ENCODE measurements around the gene HERC2. TPM values are rescaled to one million over a fixed set of nuclear protein-coding genes. Genes with fewer than 3 reads are reported as not detected.
"Not testable (repeated sequence)": the region's sequence is repeated elsewhere in the genome, so short reads cannot be mapped to it uniquely, and the experiment has no call there.

HERC2 gene
- total RNA-seq, 1 donor from 2014 or later = 55.3 TPM

DNA sequence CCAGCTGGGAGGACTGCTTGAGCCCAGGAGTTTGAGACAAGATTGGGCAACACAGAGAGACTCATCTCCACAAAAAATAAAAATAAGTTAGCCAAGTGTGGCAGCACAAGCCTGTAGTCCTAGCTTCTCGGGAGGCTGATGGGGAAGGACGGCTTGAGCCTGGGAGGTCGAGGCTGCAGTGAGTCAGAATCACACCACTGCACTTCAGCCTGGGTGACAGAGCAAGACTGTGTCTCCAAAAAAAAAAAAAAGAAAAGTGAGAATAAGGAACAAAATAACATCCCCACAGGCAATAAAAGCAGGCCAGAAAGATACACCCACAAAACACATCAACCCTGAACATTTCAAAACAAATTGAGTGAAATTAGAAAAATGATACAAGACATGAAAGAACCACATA, 174.2 kb downstream of the HERC2 start:
- no peak overlapping the region for H3K4me3 ChIP-seq
- H3K27ac ChIP-seq = no peak overlapping the region
- H3K9me3 ChIP-seq = no peaks in the 10 kb centered on the region
- TF ChIP-seq, protein P1, sequence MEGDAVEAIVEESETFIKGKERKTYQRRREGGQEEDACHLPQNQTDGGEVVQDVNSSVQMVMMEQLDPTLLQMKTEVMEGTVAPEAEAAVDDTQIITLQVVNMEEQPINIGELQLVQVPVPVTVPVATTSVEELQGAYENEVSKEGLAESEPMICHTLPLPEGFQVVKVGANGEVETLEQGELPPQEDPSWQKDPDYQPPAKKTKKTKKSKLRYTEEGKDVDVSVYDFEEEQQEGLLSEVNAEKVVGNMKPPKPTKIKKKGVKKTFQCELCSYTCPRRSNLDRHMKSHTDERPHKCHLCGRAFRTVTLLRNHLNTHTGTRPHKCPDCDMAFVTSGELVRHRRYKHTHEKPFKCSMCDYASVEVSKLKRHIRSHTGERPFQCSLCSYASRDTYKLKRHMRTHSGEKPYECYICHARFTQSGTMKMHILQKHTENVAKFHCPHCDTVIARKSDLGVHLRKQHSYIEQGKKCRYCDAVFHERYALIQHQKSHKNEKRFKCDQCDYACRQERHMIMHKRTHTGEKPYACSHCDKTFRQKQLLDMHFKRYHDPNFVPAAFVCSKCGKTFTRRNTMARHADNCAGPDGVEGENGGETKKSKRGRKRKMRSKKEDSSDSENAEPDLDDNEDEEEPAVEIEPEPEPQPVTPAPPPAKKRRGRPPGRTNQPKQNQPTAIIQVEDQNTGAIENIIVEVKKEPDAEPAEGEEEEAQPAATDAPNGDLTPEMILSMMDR (IDR thresholded peaks at IDR 0.05) = no peak
- intact Hi-C loops (cut with DNase I) = no loop called here
- no peaks in the 10 kb centered on the region for H3K27me3 ChIP-seq (ENCODE audit: low read depth)
- peaks cover 56% of the 10 kb centered on the region for H3K36me3 ChIP-seq
- no peaks in the 10 kb centered on the region for H3K4me1 ChIP-seq
- DNase-seq = no peak
- ATAC-seq = no peak

DNA sequence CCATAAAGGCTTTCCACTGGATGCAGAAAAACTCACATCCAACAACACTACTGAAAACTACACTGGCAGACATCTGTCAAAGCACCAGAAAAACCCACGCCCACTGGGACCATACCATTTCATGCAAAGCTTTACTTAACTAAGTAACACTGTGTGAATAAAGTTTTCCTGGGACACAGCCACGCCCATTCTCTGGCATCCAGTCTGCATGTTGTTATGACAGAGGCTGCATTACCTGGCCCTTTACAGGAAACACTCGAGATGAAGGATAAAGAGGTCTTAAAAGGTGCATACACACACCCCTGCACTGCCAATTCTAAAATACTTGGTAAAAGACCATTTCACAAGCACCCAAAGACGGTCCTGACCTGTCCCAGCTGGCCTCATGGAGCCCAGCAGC, 176.6 kb downstream of the HERC2 start:
- intact Hi-C loops (cut with DNase I); H3K27ac ChIP-seq; H3K27me3 ChIP-seq (ENCODE audit: low read depth); H3K4me1 ChIP-seq; H3K9me3 ChIP-seq; H3K4me3 ChIP-seq; ATAC-seq; DNase-seq: not testable (repeated sequence)
- peaks cover 63% of the 10 kb centered on the region for H3K36me3 ChIP-seq

DNA sequence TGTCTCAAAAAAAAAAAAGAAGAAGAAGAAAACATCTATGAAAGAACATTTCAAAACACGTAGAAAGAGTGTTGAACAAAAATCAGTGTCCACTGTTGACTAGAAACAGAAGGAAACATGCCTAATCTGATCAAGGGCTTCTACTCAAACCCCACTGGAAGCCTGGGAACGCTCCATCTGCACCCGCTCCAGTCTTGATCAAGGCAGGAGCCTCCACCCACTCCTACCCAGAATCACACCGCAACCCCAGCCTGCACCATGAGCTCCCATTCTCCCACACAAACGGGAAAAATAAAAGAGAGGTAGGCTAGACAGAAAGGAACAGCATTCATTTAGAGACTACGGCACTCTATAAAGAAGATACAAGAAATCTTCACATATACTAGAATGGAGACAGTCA, 181.9 kb downstream of the HERC2 start:
- no peak for ATAC-seq
- H3K36me3 ChIP-seq = peaks cover 69% of the 10 kb centered on the region
- TF ChIP-seq, protein P1 (IDR thresholded peaks at IDR 0.05) = no peak

DNA sequence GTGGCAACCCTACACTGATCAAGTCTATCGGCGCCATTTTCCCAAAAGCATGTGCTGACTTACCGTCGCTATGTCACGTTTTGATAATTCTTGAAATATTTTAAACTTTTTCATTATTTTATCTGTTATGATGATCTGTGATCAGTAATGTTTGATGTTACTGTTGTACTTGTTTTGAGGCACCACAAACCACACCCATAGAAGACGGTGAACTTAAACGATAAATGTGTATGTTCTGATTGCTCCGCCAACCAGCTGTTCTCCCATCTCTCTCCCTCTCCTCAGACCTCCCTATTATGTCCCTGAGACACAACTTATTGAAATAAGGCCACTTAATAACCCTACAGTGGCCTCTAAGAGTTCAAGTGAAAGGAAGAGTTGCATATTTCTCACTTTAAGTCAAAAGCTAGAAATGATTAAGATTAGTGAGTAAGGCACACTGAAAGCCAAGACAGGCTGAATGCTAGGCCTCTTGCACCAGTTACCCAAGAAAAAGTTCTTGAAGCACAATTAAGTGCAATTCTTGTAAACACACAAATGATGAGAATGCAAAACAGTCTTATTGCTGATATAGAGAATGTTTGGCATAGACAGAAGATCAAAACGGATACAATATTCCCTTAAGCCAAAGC, 184.5 kb downstream of the HERC2 start:
- DNase-seq; H3K27ac ChIP-seq; H3K4me3 ChIP-seq; ATAC-seq; H3K27me3 ChIP-seq (ENCODE audit: low read depth); H3K4me1 ChIP-seq; H3K9me3 ChIP-seq; intact Hi-C loops (cut with DNase I): not testable (repeated sequence)
- H3K36me3 ChIP-seq = peaks cover 64% of the 10 kb centered on the region

More for the DNA sequence above, 181.9 kb downstream of the HERC2 start:
- H3K9me3 ChIP-seq = no peaks in the 10 kb centered on the region
- no peak for DNase-seq
- intact Hi-C loops (cut with DNase I) = no loop called here
- H3K27me3 ChIP-seq (ENCODE audit: low read depth) = no peaks in the 10 kb centered on the region
- no peak overlapping the region for H3K4me3 ChIP-seq
- no peaks in the 10 kb centered on the region for H3K4me1 ChIP-seq
- H3K27ac ChIP-seq = no peak overlapping the region

DNA sequence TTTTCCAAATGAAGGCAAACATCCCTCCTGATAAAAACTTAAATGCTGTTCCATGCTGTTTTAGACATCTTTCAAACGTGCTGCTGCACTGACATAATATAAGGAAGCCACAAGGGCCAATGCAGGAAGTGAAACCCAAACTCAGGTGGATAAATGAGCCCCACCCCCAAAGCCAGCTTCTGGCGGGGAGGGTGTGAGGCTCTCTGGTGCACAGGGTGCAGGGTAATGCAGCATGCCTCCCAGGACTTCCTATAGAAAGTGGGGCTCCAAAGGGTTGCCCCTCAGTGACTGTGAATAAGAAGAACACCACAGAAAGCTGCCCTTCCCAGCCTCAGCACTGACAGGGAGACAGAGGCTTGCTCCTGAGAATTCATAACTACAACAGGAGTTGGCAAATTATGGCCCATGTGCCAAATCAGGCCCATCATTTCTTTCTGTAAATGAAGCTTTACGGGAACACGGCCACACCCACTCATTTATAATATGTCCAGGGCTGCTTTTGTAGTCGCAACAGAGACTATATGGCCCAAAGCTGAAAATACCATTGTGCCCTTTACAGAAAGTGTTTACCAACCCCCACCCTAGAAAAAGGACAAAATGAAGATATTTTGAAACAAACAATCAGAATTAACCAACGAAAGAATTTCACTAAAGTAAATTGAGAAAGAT, 185.6 kb downstream of the HERC2 start:
- H3K27ac ChIP-seq; H3K4me1 ChIP-seq; H3K4me3 ChIP-seq; intact Hi-C loops (cut with DNase I); H3K27me3 ChIP-seq (ENCODE audit: low read depth); H3K9me3 ChIP-seq; DNase-seq: not testable (repeated sequence)
- ATAC-seq = peak in 1 of 2 donors; percentile 54
- peaks cover 64% of the 10 kb centered on the region for H3K36me3 ChIP-seq

DNA sequence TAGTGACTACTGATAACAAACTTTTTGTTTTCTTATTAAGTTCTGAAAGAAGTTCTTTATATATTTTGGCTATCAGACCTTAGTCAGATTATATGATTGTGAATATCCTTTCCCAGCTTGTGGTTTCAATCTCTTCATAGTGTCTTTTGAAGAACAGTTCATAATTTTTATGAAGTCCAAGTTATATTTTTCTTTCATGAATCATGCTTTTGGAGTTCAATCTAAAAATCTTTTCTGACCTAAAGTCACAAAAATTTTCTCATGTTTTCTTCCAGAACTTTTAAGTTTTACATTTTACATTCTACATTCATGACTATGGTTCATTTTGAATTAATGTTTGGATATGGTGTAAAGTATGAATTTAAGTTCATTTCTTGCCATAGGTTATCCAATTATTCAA, 188.7 kb downstream of the HERC2 start:
- TF ChIP-seq, protein P1 (IDR thresholded peaks at IDR 0.05) = no peak
- Histone ChIP-seq H3K27me3 (ENCODE audit: low read depth) (no peaks in the 10 kb centered on the region), H3K4me3 (no peak overlapping the region), H3K9me3 (no peaks in the 10 kb centered on the region), H3K36me3 (peaks cover 66% of the 10 kb centered on the region), H3K4me1 (peaks cover 3% of the 10 kb centered on the region), H3K27ac (no peak overlapping the region)
- DNase-seq (no peak), ATAC-seq (no peak)
- intact Hi-C loops (cut with DNase I) = no loop called here

DNA sequence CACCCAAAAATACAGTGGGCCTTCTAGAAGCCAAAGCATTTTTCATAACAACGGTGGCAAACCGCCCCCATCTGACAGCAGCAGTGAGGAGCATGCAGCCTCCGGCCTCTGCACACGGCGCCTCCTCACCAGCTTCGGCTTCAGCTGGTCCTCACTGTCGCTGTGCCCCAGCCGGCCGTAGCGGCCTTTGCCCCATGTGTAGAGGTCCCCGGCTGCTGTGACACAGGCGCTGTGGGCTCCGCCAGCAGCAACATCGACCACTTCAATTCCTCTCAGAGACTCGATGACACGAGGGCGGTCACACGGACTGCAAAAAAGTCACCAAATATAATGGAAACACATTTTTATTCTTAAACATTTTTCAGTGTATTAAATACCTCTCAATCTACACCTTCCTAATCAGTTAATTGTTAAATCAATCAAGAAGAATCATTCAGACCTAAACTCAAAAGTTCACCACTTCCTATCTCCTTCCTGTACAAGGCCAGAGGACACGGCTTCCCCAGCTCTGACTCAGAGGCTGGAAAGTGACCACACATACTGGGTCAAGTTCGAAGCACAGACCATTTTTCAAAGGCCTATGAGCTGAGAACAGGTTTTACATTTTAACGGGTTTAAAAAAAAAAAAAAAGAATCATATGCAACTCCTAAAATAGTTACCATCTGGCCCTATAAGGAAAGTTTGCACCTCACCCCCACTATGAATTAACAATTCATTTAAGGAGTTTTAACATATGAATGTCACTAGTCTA, 189.3 kb downstream of the HERC2 start:
- Histone ChIP-seq H3K4me3 (no peak overlapping the region), H3K9me3 (no peaks in the 10 kb centered on the region), H3K27ac (no peak overlapping the region), H3K27me3 (ENCODE audit: low read depth) (no peaks in the 10 kb centered on the region), H3K36me3 (peaks cover 71% of the 10 kb centered on the region), H3K4me1 (peaks cover 3% of the 10 kb centered on the region)
- TF ChIP-seq, protein P1 (IDR thresholded peaks at IDR 0.05) = no peak
- DNase-seq (no peak), ATAC-seq (no peak)
- intact Hi-C loops (cut with DNase I) = no loop called here
